Omental fat pad (tissue), 4 donors: ENCODE data around the gene CAPN1. TPM values are rescaled to one million over a fixed set of nuclear protein-coding genes. Genes with fewer than 3 reads are reported as not detected.

Experiments
- ATAC-seq: fragments of 150-250 bp; one replicate; pipeline ENCODE4 v1.9.1; 2016; ENCODE audit warnings: mild to moderate bottlenecking, moderate library complexity; ENCODE audit not compliant: low FRiP score
- DNase-seq: peaks from one replicate; pipeline ENCODE4 v3.0.0-alpha.2; 2019; ENCODE audit warnings: low spot score
- total RNA-seq, 4 donors: library from RNA; depleted of rRNA; stranded (reverse); fragments of >200 nt; gene quantifications; one replicate each; pipeline ENCODE4 v1.1.0, GENCODE V29; 2016
- TF ChIP-seq, protein P1 (sequence below), 3 donors: fragments of 450-650 bp; IDR thresholded peaks; one replicate each; pipeline ENCODE4 v1.5.1; 2016 to 2017; ENCODE audit warnings: antibody characterized with exemption in 3 of 3, mild to moderate bottlenecking in 3 of 3, moderate library complexity in 2 of 3

The CAPN1 gene
- total RNA-seq, 4 donors from 2014 or later, result 72.8 to 109 (median 92.9) TPM

DNA sequence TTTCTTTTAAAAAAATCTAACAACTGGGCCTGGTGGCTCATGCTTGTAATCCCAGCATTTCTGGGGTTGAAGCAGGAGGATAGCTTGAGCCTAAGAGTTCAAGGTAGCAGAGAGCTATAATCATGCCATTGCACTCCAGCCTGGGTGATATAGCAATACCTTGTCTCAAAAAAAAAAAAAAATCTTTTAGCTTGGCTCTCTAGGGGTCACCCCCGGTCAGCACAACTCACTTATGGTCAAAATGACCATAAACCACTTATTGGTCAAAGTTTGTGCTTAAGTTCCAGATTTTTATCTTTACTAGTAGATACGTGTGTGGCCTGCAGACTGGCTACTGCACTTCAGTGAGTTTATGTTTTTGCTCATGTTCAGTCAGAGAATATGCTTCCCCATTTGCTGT, 18.0 kb upstream of the CAPN1 start:
- TF ChIP-seq, protein P1, sequence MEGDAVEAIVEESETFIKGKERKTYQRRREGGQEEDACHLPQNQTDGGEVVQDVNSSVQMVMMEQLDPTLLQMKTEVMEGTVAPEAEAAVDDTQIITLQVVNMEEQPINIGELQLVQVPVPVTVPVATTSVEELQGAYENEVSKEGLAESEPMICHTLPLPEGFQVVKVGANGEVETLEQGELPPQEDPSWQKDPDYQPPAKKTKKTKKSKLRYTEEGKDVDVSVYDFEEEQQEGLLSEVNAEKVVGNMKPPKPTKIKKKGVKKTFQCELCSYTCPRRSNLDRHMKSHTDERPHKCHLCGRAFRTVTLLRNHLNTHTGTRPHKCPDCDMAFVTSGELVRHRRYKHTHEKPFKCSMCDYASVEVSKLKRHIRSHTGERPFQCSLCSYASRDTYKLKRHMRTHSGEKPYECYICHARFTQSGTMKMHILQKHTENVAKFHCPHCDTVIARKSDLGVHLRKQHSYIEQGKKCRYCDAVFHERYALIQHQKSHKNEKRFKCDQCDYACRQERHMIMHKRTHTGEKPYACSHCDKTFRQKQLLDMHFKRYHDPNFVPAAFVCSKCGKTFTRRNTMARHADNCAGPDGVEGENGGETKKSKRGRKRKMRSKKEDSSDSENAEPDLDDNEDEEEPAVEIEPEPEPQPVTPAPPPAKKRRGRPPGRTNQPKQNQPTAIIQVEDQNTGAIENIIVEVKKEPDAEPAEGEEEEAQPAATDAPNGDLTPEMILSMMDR (IDR thresholded peaks at IDR 0.05), result no peak
- ATAC-seq (no peak), DNase-seq (no peak)

DNA sequence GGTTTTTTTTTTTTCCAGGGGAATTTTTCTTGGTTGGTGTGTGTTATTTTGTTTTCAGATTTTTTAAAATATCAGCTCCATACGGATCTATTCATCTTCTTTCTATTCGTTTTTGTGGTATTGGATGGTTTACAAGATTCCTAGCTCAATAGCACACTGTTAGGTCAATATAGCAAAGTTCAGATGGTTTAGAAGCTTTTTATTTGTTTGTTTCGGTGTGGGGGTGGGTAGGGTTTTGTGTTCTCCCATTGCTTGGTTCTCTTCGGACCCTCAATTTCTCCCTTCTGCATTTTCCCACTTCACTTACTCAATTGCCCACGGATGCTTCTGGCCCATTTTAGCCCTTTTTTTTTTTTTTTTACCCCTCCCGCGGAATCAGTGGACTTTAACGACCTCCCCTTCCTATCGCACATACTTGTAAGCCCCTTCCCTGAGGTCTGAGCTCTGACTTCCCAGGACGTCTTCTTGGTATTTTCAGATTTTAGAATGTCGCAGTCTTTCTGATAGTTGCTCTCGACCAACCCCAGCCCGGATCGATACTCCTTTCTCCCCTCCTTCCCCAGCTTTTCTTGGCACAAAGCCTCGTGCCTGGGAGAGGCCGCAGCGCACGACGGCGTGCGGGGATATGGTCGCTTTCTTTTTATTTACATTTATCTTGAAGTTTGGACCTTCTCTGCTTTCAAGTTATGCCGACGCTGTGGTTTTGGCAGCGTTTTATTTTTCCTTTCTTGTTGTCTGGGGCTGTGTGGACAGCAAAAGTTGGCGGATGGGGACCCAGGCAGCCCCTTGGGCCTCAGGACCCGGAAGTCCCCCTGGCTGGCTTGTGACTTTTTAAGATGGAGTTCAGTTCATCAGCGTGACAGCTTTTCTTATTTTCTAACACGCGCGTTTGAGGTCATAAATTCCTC, 16.1 kb upstream of the CAPN1 start:
- ATAC-seq (no peak), DNase-seq (no peak)
- TF ChIP-seq, protein P1 (IDR thresholded peaks at IDR 0.05), result no peak

DNA sequence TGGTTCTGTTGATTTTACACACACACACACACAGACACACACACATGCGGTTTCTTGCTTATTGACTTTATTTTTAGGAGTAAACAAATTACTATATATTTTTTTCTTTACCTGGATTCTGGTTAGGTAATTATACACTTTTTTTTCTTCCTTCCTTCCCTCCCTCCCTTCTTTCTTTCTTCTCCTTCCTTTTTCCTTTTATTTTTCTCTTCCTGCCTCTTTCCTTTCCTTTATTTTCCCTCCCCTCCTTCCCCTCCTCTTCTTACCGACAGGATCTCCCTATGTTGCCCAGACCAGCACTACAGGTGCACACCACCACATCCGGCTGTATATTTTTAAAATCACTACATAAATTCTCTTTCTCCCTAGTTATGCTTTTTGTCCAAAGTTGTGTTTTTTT, 14.8 kb upstream of the CAPN1 start:
- TF ChIP-seq, protein P1 (IDR thresholded peaks at IDR 0.05), result no peak
- ATAC-seq (no peak), DNase-seq (no peak)

DNA sequence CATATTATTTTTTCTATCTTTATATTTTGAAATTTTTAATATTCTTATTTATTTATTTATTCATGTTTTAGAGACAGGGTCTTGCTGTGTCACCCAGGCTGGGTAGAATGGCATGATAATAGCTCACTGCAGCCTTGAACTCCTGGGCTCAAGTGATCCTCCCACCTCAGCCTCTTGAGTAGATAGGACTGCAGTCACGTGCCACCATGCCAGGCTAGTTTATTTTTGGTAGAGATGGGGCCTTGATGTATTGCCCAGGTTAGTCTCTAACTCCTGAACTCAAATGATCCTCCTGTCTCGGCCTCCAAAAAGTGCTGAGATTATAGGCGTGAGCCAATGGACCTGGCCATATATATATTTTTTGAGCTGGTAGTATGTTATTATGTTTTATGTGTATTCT, 14.1 kb upstream of the CAPN1 start:
- DNase-seq (no peak), ATAC-seq (no peak)
- TF ChIP-seq, protein P1 (IDR thresholded peaks at IDR 0.05), result no peak

DNA sequence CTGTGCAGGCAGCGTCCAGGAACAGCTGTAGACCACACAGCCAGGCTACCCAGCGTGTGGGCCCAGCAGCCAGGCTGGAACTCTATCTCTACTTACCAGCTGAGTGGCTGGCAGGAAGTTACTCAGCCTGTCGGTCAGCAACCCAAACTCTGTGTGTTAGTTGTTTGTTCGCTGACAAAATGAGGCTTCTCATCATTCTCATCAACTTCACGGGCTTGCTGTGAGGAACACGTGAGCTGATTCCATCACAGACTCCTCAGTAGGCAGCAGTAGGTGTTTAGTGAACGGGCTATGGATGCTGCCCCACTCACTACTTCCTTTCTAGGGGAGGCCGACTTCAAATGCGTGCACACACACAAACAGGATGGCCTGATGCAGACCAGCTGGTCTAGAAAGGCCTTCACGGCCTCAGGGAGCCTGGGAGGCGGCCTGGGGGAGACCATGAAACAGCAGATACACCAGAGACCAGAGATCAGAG, 12.5 kb upstream of the CAPN1 start:
- DNase-seq (no peak), ATAC-seq (no peak)
- TF ChIP-seq, protein P1 (IDR thresholded peaks at IDR 0.05), result no peak

DNA sequence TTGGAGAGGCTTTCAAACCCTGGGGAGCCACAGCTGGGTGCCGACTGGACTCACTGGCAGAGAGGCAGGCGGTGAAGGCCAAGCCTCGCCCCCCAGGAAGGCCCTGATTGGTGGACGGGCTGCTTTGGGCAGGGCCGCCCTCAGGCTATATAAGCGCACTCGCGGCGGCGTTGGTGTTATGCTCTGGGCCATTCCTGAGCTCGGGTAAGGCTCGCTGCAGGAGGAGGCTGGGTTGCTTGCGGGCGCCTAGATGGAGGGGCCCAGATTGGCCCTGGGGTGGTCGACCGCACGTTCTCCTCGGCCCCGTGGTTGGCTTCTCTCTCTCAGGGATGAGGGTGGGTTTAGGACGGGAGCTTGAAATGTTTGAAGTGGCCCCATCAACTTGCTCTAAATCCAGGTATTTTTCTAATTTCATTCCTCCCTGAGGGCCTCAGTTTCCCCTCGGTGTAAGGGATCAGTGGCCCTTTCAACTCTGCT, 11.6 kb upstream of the CAPN1 start, which contains the start of gene SPDYC:
Gene SPDYC (plus strand): TSS at position 176 of the 477 bp plus-strand sequence. CDS start 1,125 bp downstream, outside the sequence.
- ATAC-seq, result no peak
- TF ChIP-seq, protein P1 (IDR thresholded peaks at IDR 0.05), result no peak
- no peak for DNase-seq
